ENCODE results near the gene PCDHB16.

The PCDHB16 gene

DNA sequence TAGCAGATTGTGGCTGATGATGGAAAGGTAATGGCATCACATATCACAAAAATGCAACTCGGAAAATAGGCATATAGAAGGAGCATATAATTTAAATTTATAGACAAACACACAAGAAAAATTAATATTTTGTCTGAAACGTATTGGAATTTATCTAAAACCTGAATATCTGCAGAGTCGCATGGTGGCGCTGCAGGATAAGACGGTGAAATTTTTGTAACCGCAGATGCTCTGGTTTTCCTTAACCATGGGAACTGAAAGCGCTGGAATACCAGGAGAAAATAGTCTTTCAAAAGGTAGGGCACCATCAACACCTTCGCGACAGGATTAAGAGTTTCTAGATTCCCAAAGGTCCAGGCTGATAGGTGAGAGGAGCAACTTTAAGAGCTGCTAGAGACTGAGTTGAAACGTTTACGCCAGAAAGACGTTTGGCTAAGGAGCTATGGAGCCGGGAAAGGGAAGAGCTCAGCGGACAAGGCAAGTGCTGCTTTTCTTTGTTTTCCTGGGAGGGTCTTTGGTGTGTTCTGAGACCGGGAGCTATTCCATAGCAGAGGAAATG lies 52.0 kb downstream of the PCDHB16 start:
- ATAC-seq (ENCODE audit: low read depth) (no peak), DNase-seq (ENCODE audit: low spot score) (no peak)
- Histone ChIP-seq H3K36me3 (ENCODE audit: low read depth) (no peaks in the 10 kb centered on the region), H3K4me1 (ENCODE audit: insufficient read depth, poor library complexity, severe bottlenecking) (no peaks in the 10 kb centered on the region), H3K27me3 (ENCODE audit: insufficient read depth, poor library complexity, severe bottlenecking) (peaks cover 16% of the 10 kb centered on the region), H3K27ac (ENCODE audit: poor library complexity, severe bottlenecking) (no peak overlapping the region), H3K4me3 (ENCODE audit: severe bottlenecking) (no peak overlapping the region), H3K9me3 (ENCODE audit: severe bottlenecking) (peaks cover 10% of the 10 kb centered on the region)
- TF ChIP-seq, protein P1, sequence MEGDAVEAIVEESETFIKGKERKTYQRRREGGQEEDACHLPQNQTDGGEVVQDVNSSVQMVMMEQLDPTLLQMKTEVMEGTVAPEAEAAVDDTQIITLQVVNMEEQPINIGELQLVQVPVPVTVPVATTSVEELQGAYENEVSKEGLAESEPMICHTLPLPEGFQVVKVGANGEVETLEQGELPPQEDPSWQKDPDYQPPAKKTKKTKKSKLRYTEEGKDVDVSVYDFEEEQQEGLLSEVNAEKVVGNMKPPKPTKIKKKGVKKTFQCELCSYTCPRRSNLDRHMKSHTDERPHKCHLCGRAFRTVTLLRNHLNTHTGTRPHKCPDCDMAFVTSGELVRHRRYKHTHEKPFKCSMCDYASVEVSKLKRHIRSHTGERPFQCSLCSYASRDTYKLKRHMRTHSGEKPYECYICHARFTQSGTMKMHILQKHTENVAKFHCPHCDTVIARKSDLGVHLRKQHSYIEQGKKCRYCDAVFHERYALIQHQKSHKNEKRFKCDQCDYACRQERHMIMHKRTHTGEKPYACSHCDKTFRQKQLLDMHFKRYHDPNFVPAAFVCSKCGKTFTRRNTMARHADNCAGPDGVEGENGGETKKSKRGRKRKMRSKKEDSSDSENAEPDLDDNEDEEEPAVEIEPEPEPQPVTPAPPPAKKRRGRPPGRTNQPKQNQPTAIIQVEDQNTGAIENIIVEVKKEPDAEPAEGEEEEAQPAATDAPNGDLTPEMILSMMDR (IDR thresholded peaks at IDR 0.05; ENCODE audit: poor library complexity, severe bottlenecking), result peak; percentile 43
